GM06990 (cell line): ENCODE data around the gene NCOR2.

Experiments
- DNase-seq: peaks from one replicate; pipeline ENCODE4 v3.0.0-alpha.2; 2011; ENCODE audit not compliant: insufficient read length; ENCODE audit errors: extremely low read depth
- H3K27me3 ChIP-seq: replicated peaks from 2 replicates; pipeline ENCODE4 v1.6.0; 2011; ENCODE audit warnings: low read length; ENCODE audit not compliant: control insufficient read depth, insufficient read depth
- H3K36me3 ChIP-seq: 2 replicates; pipeline ENCODE4 v1.5.1; 2011; ENCODE audit warnings: low read length; ENCODE audit not compliant: control insufficient read depth, insufficient read depth
- H3K4me3 ChIP-seq: replicated peaks from 2 replicates; pipeline ENCODE4 v1.5.1; 2011; ENCODE audit warnings: low read depth, mild to moderate bottlenecking, control low read depth, low read length
- CTCF ChIP-seq: IDR thresholded peaks from 2 replicates; pipeline ENCODE4 v1.5.1; 2011; ENCODE audit warnings: low read length, control low read depth, mild to moderate bottlenecking, inconsistent platforms; ENCODE audit not compliant: insufficient read depth, poor library complexity, severe bottlenecking

The NCOR2 gene

GRCh38 chr12:124566997-124567672 is at the start of gene NCOR2:
Gene NCOR2, minus strand, starts transcription at chr12:124567612. Its CDS starts 72,361 bp downstream, at chr12:124495251.
- no peak for TF ChIP-seq CTCF
- Histone ChIP-seq H3K27me3 (no peaks in the 10 kb centered on the region), H3K36me3 (peaks cover 2% of the 10 kb centered on the region; the same call in 1 of the 2 replicates), H3K4me3 (peak within 1 kb of the TSS; percentile 85)
- peak; percentile 78 for DNase-seq

- TF ChIP-seq CTCF = no peak
- no peak for DNase-seq
- Histone ChIP-seq H3K27me3 (no peaks in the 10 kb centered on the region), H3K4me3 (no peak overlapping the region), H3K36me3 (no peaks in the 10 kb centered on the region)
Observed at GRCh38 chr12:124616394-124617221, 49.2 kb upstream of the NCOR2 start.

- Histone ChIP-seq H3K27me3 (no peaks in the 10 kb centered on the region), H3K36me3 (no peaks in the 10 kb centered on the region), H3K4me3 (no peak overlapping the region)
- TF ChIP-seq CTCF = no peak
- DNase-seq = no peak
Observed at GRCh38 chr12:124614512-124615292, 47.3 kb upstream of the NCOR2 start.

GRCh38 chr12:124613151-124613585 is 45.8 kb upstream of the NCOR2 start:
- Histone ChIP-seq H3K36me3 (no peaks in the 10 kb centered on the region), H3K27me3 (no peaks in the 10 kb centered on the region), H3K4me3 (no peak overlapping the region)
- TF ChIP-seq CTCF = no peak
- no peak for DNase-seq

GRCh38 chr12:124612410-124612680 is 44.9 kb upstream of the NCOR2 start:
- no peak for DNase-seq
- Histone ChIP-seq H3K4me3 (no peak overlapping the region), H3K36me3 (no peaks in the 10 kb centered on the region), H3K27me3 (no peaks in the 10 kb centered on the region)
- TF ChIP-seq CTCF = no peak
